Stimulated activated CD8-positive, alpha-beta memory T cell treated with anti-CD3 and anti-CD28 coated beads, Interleukin-7, amount 100 ng/mL, for 4 hours (primary cell): ENCODE measurements around the gene HYAL3.

Experiments
- DNase-seq, 2 donors: peaks; one replicate each; pipeline ENCODE4 v3.0.0-alpha.2; 2020; ENCODE audit warnings: low read depth in 2 of 2

Gene HYAL3, protein sequence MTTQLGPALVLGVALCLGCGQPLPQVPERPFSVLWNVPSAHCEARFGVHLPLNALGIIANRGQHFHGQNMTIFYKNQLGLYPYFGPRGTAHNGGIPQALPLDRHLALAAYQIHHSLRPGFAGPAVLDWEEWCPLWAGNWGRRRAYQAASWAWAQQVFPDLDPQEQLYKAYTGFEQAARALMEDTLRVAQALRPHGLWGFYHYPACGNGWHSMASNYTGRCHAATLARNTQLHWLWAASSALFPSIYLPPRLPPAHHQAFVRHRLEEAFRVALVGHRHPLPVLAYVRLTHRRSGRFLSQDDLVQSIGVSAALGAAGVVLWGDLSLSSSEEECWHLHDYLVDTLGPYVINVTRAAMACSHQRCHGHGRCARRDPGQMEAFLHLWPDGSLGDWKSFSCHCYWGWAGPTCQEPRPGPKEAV

DNA sequence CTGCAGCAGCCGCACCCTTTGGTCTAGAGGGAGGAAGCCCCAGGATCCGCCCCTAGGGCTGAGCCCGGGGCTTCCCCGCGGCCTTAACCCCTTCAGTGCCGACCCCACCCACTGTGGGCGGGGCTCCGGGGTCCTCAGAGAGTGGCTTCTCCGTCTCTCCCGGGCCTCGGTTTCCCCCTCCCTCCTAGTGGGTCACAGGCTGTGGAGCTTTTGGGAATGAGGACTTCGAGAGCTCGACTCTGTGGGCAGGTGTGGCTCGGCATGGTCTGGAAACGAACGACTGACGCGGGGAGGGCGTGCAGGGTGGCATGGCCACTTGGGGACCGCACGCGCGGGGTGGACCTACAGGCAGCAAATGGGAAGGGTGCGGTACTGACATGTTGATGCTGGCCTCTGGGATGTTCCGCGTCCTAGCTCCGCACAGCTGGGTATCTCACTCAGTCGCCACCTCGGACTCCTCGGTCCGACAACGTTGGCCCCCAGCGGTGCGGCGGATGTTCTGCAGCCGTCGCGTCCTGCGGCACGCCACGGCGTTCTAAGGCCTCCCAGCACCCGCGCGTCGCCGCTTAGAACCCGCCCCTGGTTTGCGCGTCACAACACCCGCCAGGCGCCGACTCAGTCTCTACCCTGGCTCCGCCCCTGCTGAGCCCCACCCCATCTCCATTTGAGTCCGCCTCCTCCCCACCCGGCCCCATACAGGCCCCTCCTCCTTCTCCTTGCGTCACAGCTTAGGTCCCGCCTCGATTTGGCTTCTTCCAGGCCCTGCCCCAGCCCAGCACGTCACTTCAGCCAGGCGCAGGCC is at the start of gene HYAL3, which contains the start of gene NAA80:
TSS of gene HYAL3 (minus strand) at position 570 of the 802 bp plus-strand sequence. CDS start 3,803 bp downstream, outside the sequence.
TSS of gene NAA80 (minus strand) at position 570 of the 802 bp plus-strand sequence. CDS start 1,942 bp downstream, outside the sequence.
- DNase-seq = peak; percentile 97 to 99

GRCh38 chr3:50347187-50347813 is 48.1 kb upstream of the HYAL3 start:
- peak; percentile 64 to 70 for DNase-seq

DNA sequence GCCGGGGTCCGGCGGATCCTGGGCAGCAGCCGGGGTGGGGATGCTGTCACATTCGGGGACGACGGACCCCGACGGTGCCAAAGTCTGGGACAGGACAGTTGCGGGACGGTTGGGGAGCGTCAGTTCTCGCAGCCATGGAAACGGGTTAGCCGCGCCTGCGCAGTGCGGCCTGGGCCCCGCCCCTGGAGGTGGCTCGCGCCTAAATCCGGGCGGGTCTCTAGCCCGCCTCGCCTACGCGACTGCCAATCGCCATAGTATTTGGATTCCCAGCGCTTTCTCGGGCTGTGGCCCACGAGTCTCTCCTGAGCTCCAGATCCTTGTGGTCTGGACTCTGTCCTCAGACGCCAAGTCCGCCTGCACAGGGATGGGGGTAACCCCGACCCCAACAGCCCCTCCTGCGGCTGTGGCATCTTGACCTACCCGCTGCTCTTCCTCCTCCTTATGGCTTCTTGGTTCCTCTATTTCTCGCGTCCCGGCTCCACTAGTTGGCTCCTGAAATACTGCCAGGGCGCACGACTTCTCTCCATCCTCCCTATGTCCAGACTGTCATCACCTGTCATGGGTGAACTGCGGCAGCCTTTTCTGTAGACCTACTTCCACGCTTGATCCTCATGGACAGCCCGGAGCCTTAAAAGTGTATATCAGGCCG is 46.5 kb upstream of the HYAL3 start, which contains the start of gene ZMYND10:
TSS of gene ZMYND10 (minus strand) at position 147 of the 649 bp plus-strand sequence. CDS start 153 bp downstream, outside the sequence.
- DNase-seq = peak; percentile 43 to 61

DNA sequence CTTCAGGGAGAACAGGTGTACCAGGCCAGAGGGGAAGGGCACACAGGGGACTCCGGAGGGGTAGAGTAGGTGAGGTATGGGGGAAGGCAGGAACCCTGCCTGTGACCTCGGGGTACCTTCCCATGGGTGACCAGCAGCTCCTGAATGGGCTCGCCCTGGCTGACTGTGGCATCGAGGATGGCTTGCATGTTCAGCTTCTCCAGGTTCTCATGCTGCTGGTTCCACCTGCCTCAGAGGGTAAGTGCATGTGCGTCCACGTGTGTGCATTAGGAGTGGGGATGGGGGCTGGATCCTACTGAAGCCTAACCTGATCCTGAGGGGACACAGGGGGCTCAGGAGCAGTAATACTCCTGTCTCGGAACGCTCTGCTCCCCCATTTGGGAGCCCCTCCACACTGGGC is 45.8 kb upstream of the HYAL3 start:
- DNase-seq = no peak

DNA sequence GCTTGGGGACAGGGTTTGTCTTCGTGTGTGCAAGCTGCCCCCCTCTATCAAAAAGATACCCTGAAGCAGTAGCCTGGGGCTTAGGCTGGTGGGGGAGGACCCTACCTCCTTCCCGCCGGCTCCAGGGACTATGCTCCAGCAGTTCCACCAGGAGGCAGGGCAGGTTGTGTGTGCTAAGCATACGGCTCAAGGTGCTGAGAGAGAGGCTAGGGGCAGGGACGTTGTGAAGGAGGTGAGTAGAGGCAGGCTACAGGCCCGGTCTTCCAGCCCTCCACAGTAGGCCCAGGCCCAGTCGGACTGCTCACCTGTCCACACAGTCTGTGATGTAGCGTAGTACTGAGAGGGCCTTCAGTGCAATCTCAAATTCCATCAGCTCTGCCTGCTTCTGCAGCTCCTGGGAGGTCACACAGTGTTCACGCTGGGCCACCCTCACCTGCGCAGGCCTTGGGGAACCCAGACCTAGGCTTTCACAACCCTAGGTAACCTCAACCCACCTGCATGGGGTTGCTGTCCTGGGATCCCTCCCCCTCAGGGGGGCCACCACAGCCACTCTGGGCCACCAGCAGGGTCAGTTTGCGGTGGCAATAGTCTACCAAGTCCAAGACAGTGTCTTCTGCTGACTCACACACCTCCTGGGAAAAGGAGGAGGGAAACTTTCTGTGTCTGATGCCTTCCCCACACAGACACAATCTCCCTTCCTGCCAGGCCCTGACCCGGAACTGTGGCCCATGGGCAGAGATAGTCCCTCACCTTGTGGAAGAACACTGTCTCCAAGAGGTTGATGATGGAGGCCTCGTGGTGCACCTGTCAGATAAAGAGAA is 43.8 kb upstream of the HYAL3 start:
- no peak for DNase-seq

DNA sequence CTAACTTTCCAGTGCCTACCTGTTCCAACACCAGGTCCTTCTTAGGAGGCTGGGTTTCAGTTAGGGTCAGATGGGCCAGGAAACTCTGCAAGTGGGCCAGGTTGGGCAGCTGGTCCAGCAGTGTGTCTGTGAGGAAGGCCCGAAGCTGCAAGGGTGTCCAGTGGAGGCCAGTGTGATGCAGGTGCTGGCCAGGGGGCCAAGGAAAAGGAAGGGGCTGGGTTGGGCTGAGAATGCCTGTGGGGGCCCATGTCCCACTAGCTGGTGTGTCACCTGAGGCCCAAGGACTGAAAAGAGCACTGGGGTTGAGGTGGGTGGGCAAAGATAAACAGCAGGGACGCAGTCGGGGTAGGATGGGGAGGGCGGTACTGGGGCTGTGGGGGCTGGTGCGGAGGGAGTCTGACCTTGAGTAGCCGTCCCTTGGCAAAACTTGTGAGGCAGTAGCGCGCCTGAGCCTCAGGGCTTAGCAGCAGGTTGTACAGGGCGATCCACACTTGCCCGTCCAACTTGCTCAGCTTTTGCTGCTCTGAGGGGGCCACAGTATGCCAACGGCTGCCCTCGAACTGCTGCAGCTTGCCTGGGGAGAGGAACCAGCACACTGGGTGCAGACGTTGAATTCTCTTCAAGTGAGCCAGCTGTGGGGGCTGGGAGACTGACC is 42.9 kb upstream of the HYAL3 start:
- no peak for DNase-seq

GRCh38 chr3:50341537-50341936 is 42.3 kb upstream of the HYAL3 start:
- no peak for DNase-seq

GRCh38 chr3:50340448-50341329 is 41.5 kb upstream of the HYAL3 start, which contains the start of gene RASSF1:
Gene RASSF1, minus strand, starts transcription at chr3:50340836. Its CDS starts 31 bp downstream, at chr3:50340805.
- peak; percentile 36 to 57 for DNase-seq

- no peak for DNase-seq
These were observed 40.9 kb upstream of the HYAL3 start for GRCh38 chr3:50340147-50340447.

DNA sequence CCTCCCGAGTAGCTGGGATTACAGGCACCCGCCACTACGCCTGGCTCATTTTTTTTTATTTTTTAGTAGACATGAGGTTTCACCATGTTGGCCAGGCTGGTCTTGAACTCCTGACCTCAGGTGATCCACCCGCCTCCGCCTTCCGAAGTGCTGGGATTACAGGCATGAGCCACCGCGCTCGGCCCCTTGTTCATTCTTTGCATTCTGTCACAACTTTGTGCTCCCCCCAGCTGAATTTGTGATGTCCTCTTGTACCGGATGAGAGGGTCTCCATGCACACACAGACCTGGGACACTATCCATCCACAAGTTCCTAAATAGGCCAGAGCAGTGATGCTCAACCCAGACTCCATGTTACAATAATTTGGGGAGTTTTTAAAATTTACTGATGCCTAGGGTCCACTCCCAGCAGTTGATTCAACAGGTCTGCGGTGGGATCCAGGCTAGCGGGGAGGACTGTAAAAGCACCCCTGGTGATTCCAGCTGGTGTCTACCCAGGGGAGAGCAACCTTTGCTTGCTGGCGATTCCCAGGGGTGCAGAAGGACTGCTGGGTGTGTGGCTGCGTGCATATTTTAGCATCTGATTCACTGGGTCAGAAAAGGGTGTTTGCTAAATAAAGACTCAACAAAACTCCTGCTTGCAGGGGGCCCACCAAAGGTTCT is 40.4 kb upstream of the HYAL3 start:
- no peak for DNase-seq

- no peak for DNase-seq
These were observed 39.8 kb upstream of the HYAL3 start for GRCh38 chr3:50338965-50339364.

GRCh38 chr3:50337175-50337861 is 38.1 kb upstream of the HYAL3 start:
- DNase-seq = peak; percentile 91 to 96

DNA sequence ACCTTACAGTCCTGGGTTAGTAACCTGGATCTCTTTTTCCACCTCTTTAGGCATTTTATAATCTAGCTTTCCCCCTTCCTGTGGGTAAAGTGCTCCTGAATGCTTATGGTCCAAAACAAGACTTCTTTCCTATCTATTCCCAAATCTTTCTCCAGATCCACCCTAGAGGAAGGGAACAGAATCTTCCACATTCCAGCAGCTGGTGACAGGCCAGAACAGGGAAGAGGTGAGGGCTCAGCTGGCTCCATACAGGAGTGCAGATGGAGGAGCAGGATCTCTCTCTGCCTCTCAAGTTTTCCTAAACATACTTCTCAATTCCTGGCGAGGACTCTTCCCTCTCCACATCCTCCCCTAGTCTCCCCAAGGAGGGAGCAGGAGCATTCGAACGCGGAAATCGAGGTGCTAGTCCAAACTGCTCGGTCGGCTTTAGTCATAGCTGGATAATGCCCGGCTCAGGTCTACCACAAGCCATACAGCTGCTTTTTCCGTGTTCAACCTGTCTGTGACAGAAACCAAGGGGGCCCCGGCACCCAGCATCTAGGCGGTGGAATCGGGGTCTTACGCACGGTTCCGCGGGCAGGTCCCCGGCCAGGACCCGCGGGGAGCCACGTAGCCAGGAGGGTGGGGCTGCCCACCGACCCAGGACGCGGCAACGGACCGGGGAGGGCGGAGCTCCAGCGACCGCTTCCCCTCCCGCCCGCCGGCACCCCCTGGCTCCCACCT is 37.4 kb upstream of the HYAL3 start:
- DNase-seq = no peak

DNA sequence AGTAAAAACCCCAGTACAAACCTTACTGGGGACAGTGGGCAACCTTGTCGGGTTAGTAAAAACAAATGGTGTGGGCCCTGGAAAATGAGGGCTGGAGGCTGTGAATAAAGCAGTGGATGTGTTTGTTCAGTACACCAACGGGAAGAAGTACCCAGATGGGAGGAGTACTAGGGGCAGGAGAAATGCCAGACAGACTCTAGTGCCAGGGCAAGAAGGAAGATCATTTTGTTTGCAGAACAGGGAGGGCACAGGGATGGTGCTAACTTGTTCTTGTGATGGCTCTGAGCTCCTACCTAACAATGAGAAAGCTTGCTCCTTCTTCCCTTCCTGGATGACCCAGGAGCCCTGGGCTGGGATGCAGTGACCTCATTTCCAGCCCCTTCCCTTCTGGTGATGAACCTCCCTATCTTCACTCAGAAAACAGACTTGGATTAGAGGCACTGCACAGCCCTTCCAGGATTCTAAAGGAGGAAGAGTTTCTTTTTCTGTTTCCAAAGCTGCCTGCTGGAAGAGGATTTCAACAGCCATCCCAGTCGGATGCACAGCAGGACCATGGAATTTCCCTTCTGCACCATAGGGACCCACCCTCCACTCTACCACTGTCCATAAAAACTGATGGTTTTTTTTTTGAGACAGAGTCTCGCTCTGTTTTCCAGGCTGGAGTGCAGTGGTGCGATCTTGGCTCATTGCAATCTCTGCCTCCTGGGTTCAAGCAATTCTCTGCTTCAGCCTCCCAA is 35.3 kb upstream of the HYAL3 start:
- no peak for DNase-seq

DNA sequence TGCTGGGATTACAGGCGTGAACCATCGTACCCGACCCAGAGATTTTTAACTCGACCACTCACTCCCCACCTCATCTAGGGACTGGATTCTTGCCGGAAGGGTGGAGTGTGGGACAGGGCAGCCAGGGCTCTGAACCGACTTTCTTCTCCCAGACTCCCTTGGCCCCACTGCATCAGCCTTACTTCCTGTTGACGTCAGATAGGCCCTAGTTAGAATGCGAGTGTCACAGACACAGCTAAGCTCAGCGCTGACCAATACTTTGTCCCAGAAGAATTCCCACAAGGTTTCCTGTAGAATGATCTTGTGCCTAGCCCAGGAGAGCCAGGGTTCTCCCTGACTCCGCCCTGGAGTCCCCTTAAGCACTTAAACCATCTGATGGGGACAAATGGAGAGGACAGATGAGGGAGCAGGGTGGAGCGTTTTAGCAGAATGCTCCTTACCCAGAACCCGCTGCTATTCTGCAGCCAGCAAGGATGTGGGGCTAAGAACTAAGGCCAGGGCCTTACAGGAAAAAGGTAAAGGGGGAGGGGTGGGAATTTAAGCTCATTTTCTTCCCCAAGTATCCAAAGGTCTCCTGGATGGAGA is 34.6 kb upstream of the HYAL3 start:
- DNase-seq = no peak

DNA sequence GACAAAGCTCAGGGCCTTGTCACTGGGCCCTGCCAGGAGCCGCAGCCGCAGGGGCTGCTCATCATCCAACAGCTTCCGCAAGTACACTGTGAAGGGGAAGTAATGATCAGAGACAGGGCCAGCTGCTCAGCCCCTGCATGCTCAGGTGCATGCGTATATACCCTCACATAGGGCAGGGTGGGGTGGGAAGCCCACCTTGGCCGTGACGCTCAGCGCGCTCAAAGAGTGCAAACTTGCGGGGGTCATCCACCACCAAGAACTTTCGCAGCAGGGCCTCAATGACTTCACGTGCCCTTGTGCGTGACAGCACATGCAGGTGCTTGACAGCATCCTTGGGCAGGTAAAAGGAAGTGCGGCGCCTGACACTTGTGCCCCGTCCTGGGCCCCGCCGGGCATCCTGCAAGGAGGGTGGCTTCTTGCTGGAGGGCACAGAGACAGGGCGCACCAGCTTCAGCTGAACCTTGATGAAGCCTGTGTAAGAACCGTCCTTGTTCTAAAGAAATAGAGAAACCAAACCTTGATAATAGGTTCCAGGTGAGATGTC is 32.2 kb upstream of the HYAL3 start:
- no peak for DNase-seq
